OCI-LY7 (cell line): ENCODE results near the gene COPS8. TPM values are rescaled to one million over a fixed set of nuclear protein-coding genes. Genes with fewer than 3 reads are reported as not detected.

Source experiments
- BruUV-seq: library from RNA; stranded (reverse); fragments of 400-500 nt; replicated peaks from 2 replicates; lab custom pipeline; 2021; lab: Mats Ljungman, UMichigan
- CTCF ChIA-PET: fragments of 300-600 bp; sonication (Branson Sonifier 250); formaldehyde crosslinking; loops from one replicate; lab custom pipeline; 2022; ENCODE audit warnings: antibody characterized with exemption; ENCODE audit not compliant: unreplicated experiment; lab: Charles Lee
- POLR2A ChIA-PET: fragments of 300-600 bp; sonication (Branson Sonifier 250); formaldehyde crosslinking; loops from one replicate; lab custom pipeline; 2022; ENCODE audit warnings: antibody characterized with exemption; lab: Charles Lee
- DNase-seq: peaks from one replicate; pipeline ENCODE4 v3.0.0-alpha.2; 2015; ENCODE audit warnings: low spot score
- H2AFZ ChIP-seq: fragments of 200-600 bp; sonication (generic), shearing (Covaris generic); 2 replicates; pipeline ENCODE4 v1.6.1; 2014; ENCODE audit warnings: mild to moderate bottlenecking, antibody characterized with exemption, low read length, moderate library complexity
- H3K27ac ChIP-seq: fragments of 200-600 bp; sonication (generic); 2 replicates; pipeline ENCODE4 v1.5.1; 2014; ENCODE audit warnings: mixed run types, low read depth, mild to moderate bottlenecking, moderate library complexity, low read length, inconsistent platforms; ENCODE audit not compliant: poor library complexity, severe bottlenecking
- H3K36me3 ChIP-seq: fragments of 200-600 bp; sonication (generic); 2 replicates; pipeline ENCODE4 v1.6.1; 2014; ENCODE audit warnings: mild to moderate bottlenecking, antibody characterized with exemption, low read length, moderate library complexity, mixed read lengths; ENCODE audit not compliant: insufficient read depth
- H3K4me1 ChIP-seq: fragments of 200-600 bp; sonication (generic); 2 replicates; pipeline ENCODE4 v1.5.1; 2014; ENCODE audit warnings: mild to moderate bottlenecking, low read length; ENCODE audit not compliant: insufficient read depth, poor library complexity, severe bottlenecking
- H3K4me2 ChIP-seq: fragments of 200-600 bp; sonication (generic); 2 replicates; pipeline ENCODE4 v1.6.1; 2014; ENCODE audit warnings: mild to moderate bottlenecking, low read length
- H3K4me3 ChIP-seq: fragments of 200-600 bp; sonication (generic); 2 replicates; pipeline ENCODE4 v1.5.1; 2014; ENCODE audit warnings: mild to moderate bottlenecking, low read depth, low read length; ENCODE audit not compliant: poor library complexity, severe bottlenecking
- H3K79me2 ChIP-seq: fragments of 200-600 bp; sonication (generic); 2 replicates; pipeline ENCODE4 v1.6.1; 2016; ENCODE audit warnings: low read depth, mild to moderate bottlenecking, low read length, moderate library complexity, mixed read lengths; ENCODE audit not compliant: insufficient read depth
- H3K9me2 ChIP-seq: fragments of 200-600 bp; sonication (generic); 2 replicates; pipeline ENCODE4 v1.6.1; 2016; ENCODE audit warnings: mild to moderate bottlenecking, low read length, mixed read lengths; ENCODE audit not compliant: insufficient read depth
- H3K9me3 ChIP-seq: fragments of 200-600 bp; sonication (generic); 2 replicates; pipeline ENCODE4 v1.6.1; 2014; ENCODE audit warnings: mild to moderate bottlenecking, mixed run types, low read length, mixed read lengths
- H4K20me1 ChIP-seq: fragments of 200-600 bp; sonication (generic); 2 replicates; pipeline ENCODE4 v1.6.1; 2014; ENCODE audit warnings: mild to moderate bottlenecking, antibody characterized with exemption, low read length, moderate library complexity, mixed read lengths; ENCODE audit not compliant: insufficient read depth
- EZH2phosphoT487 ChIP-seq: fragments of 200-600 bp; sonication (generic); IDR thresholded peaks from 2 replicates; pipeline ENCODE4 v1.6.1; 2018; ENCODE audit warnings: low read depth, borderline replicate concordance, mild to moderate bottlenecking, mixed run types, antibody characterized with exemption, low read length, moderate library complexity, mixed read lengths
- intact Hi-C: fragments of 100-400 bp; cut with micrococcal nuclease; formaldehyde crosslinking; loops from one replicate; pipeline ENCODE4 v1.10.0; 2022; ENCODE audit not compliant: unreplicated experiment
- total RNA-seq, 2 experiments: library from RNA; depleted of rRNA in 1 of 2; stranded (reverse); fragments of >200 nt in 1 of 2; shearing (Covaris generic) in 1 of 2; gene quantifications; 2 replicates each; pipeline ENCODE4 v1.2.3, GENCODE V29; 2014 to 2022
- TF ChIP-seq, protein P1 (sequence below): fragments of 200-600 bp; sonication (generic); conservative IDR thresholded peaks from 2 replicates; pipeline ENCODE4 v1.5.1; 2014; ENCODE audit warnings: mild to moderate bottlenecking, antibody characterized with exemption, low read length, moderate library complexity, mixed read lengths

COPS8 gene
- total RNA-seq, 2 experiments from 2014 or later: 58.8 to 117 TPM

DNA sequence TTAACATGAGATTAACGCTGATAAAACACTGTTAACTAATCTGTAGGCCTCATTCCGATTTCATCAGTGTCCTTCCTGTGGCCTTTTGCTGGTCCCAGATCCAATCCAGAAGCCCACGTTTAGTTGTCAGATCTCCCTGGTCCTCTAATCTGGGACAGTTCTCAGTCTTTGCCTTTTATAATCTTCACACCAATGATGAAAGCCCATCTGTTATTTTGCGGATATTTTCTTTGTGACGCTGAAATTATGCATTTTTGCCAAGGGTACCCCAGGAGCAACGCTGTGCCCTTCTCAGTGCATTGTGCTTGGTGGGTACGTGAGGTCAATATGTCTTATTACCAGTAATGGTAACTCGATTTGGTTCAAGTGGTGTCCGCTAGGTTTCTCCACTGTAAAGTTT, 51.1 kb downstream of the COPS8 start:
- ChIA-PET POLR2A (no interaction called here), CTCF (no interaction called here)
- TF ChIP-seq, protein P1, sequence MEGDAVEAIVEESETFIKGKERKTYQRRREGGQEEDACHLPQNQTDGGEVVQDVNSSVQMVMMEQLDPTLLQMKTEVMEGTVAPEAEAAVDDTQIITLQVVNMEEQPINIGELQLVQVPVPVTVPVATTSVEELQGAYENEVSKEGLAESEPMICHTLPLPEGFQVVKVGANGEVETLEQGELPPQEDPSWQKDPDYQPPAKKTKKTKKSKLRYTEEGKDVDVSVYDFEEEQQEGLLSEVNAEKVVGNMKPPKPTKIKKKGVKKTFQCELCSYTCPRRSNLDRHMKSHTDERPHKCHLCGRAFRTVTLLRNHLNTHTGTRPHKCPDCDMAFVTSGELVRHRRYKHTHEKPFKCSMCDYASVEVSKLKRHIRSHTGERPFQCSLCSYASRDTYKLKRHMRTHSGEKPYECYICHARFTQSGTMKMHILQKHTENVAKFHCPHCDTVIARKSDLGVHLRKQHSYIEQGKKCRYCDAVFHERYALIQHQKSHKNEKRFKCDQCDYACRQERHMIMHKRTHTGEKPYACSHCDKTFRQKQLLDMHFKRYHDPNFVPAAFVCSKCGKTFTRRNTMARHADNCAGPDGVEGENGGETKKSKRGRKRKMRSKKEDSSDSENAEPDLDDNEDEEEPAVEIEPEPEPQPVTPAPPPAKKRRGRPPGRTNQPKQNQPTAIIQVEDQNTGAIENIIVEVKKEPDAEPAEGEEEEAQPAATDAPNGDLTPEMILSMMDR: no peak
- TF ChIP-seq EZH2phosphoT487: no peak
- no peaks in the 10 kb centered on the region for H3K9me2 ChIP-seq
- no peak overlapping the region for H3K27ac ChIP-seq
- no peaks in the 10 kb centered on the region for H4K20me1 ChIP-seq
- H2AFZ ChIP-seq: no peak overlapping the region
- DNase-seq: no peak
- H3K9me3 ChIP-seq: 0 out of 2 replicates have a peak, but pooled peaks cover 9% of the 10 kb centered on the region
- H3K4me3 ChIP-seq: no peak overlapping the region
- no peaks in the 10 kb centered on the region for H3K79me2 ChIP-seq
- H3K4me1 ChIP-seq: no peaks in the 10 kb centered on the region
- intact Hi-C loops: no loop called here
- no TSS peak for BruUV-seq
- H3K36me3 ChIP-seq: no peaks in the 10 kb centered on the region
- no peak overlapping the region for H3K4me2 ChIP-seq

DNA sequence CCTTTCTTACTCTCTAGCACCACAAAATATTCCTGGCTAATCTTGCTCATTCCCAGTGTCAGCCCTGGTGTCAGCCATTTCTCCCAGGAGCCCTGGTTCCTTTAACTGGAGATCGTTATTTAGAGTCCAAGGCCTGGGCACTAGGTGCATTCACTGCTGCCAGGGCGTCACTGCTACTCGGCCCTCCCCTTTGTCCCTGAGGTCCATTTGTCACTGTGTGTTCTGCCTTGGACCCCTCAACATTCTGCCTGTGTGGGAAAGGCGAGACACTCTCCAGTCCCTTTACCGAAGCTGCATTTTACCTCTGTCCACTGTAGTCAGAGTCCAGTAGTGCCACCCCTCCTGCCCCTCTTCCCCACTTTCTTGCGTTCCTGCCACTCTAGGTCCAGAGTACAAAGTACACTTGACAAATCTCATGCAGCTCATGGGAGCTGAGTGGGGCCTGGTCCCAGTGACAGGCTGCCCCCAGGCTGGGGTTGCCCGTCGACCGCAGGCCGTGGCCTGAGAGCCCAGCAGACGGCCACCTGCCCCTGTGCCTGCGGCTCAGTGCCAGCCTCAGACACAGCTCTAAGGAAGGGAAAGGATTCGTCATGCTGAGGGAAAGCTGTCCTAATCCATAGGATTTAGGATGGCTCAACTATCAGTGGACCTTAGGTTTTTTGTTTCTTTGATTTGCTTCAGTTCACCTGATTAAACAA, 52.1 kb downstream of the COPS8 start:
- POLR2A ChIA-PET: no interaction called here
- H4K20me1 ChIP-seq: no peaks in the 10 kb centered on the region
- H2AFZ ChIP-seq: no peak overlapping the region
- CTCF ChIA-PET: no interaction called here
- no peak overlapping the region for H3K27ac ChIP-seq
- no peak for TF ChIP-seq EZH2phosphoT487
- TF ChIP-seq, protein P1: no peak
- no peaks in the 10 kb centered on the region for H3K4me1 ChIP-seq
- DNase-seq: no peak
- H3K4me3 ChIP-seq: no peak overlapping the region
- intact Hi-C loops: no loop called here
- H3K4me2 ChIP-seq: no peak overlapping the region
- 0 out of 2 replicates have a peak, but pooled peaks cover 9% of the 10 kb centered on the region for H3K9me3 ChIP-seq
- H3K9me2 ChIP-seq: no peaks in the 10 kb centered on the region
- H3K36me3 ChIP-seq: no peaks in the 10 kb centered on the region
- H3K79me2 ChIP-seq: no peaks in the 10 kb centered on the region
- BruUV-seq: no TSS peak

DNA sequence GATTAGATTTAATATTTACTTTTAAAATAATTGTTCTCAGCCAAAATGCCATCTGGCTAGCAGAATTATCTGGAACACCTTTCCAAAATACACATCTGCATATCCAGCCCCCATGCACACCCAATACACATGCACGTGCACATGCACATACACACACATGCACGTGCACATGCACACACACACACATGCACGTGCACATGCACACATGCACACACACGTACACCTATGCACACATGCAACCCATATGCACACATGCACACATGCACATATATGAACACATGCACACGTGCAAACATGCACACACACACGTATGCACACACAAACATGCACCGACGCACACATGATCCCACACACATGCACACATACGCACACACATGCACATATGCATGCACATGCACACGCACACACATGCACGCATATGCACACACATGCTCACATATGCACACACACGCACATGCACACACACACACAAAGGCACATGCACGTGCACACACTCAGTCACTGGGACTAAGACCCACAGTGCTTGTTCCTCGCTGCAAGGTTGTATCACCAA, 53.5 kb downstream of the COPS8 start:
- TF ChIP-seq EZH2phosphoT487: no peak
- TF ChIP-seq, protein P1: no peak
- intact Hi-C loops: no loop called here
- ChIA-PET POLR2A (no interaction called here), CTCF (no interaction called here)
- Histone ChIP-seq H2AFZ (no peak overlapping the region), H3K9me2 (no peaks in the 10 kb centered on the region), H3K27ac (no peak overlapping the region), H3K79me2 (no peaks in the 10 kb centered on the region), H3K4me3 (no peak overlapping the region), H3K9me3 (no peaks in the 10 kb centered on the region), H4K20me1 (no peaks in the 10 kb centered on the region), H3K4me1 (no peaks in the 10 kb centered on the region), H3K36me3 (no peaks in the 10 kb centered on the region), H3K4me2 (no peak overlapping the region)
- no TSS peak for BruUV-seq
- no peak for DNase-seq
